HG03571 (cell line): ENCODE data around the gene GFM2.
"Not testable (repeated sequence)": the region's sequence is repeated elsewhere in the genome, so short reads cannot be mapped to it uniquely, and the experiment has no call there.

Experiments
- ATAC-seq: cut with Tn5 transposase; IDR thresholded peaks from one replicate; pipeline ENCODE4 v1.9.1; 2021; ENCODE audit not compliant: unreplicated experiment

GFM2 gene

DNA sequence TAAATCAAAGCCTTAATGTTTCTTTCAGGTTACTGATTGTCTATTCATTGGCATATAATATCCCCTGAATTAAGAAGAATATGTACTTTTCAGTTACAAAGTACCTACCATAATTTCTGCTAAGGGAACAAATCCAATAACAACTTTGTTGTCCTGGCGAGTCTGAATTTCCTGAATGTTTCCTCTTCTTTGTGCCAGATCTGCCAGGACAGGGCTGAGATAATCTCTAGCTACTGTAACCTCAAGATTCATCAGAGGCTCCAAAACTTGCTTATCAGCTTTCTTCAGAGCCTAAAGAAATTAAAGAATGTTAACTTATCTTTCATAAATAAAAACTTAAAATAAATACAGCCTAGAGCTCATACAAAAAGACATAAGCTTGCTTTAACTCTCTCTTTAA, 44.6 kb downstream of the GFM2 start:
- ATAC-seq: no peak

DNA sequence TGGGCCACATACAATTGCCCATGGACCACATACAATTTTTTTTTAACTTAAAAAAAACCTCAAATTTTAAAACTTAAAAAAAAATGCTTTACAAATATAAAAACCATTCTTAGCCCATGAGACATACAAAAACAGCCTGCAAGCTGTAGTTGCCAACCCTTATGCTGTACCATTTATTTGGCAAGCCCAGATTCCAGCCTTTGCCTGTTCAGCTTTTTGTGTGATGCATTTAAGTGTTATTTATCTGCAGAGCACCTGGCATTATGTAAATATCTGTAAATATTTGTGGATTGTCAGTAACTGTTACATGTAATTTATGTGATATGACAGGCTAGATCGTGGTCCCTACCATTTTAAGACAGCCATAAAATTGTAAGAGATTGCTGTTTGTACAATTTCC, 49.3 kb downstream of the GFM2 start:
- no peak for ATAC-seq

DNA sequence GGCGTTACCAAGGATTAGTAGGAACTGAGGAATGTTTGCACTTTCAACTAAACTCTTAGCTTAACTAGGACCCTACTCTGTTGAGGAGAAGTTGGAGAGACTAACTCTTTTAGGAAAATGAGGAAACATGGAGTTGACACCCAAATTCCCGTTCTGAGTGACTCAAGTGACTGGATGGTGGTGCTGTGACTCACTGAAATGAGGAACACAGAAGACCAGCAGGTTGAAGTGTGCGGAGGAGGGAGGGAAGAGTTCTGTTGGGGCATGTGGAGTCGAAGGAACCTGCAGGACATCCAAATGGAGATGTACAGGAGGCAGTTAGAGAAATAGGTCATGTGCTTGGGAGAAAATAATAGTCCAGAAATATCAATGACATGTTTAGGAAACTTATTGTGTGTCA, 73.7 kb downstream of the GFM2 start:
- no peak for ATAC-seq

DNA sequence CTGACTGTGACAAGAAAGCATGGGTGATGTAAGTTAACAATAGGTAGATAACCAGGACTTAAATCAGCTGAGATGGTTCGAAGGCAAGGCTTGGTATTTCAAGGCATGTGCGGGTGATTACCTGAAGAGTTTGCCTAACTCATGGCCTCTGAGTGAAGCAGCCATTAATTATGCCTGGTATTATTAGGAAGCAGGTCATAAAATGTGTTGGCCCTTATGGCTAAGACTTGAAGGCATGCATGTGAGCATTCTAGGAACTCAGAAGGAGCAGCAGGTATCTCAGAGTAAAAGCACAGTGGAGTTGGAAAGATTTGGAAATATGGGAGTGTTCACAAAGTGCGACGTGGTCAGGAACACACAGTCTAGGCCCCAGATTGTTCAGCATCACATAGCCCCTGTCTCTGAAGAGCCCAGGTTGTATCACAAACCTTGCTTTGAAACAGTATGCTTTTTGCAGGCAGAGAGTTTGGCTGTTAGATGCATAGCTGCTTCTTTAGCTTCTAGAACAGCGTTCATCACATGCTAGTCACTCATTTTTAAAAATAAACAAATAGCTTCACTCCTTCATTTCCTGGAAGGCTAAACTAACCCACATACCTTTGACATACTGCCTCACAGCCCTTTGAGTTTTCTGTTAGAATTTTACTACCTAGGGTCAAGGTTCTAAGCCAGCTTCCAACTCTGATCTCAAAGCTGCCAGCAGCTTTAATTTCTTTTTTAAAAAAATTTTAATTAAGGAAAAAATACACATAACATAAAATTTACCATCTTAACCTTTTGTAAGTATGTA, 79.8 kb downstream of the GFM2 start:
- ATAC-seq: no peak

DNA sequence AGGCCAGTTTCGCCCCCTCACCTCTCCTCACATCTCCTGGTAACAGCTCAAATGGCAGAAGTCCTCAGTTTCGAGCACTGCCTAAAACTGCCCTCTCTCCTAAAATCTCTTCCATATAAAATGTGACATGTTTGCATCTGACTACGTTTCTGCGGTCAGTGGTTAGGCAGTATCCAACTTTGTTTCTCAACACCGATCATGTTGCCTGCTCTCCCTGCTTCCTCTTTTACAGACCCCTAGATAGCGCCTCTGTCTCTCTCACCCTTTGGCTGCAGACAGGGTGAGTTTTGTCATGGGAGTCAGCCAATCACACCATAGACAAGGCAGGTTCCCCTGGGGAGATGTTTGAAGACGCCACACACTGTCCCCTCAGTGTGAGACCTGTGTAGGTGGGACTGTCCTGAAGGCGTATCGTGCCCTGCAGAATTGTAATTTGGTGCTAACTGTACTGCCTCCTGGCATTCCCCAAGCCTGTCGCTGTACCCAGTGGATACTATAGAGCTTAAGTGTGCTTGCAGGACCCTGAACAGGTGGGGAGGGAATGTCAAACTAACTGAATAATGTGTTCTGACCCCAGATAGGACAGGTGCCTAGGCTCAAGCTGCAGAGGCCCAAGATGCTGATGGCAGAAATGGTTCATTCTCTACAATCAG, 80.8 kb downstream of the GFM2 start:
- peak; percentile 50 for ATAC-seq

DNA sequence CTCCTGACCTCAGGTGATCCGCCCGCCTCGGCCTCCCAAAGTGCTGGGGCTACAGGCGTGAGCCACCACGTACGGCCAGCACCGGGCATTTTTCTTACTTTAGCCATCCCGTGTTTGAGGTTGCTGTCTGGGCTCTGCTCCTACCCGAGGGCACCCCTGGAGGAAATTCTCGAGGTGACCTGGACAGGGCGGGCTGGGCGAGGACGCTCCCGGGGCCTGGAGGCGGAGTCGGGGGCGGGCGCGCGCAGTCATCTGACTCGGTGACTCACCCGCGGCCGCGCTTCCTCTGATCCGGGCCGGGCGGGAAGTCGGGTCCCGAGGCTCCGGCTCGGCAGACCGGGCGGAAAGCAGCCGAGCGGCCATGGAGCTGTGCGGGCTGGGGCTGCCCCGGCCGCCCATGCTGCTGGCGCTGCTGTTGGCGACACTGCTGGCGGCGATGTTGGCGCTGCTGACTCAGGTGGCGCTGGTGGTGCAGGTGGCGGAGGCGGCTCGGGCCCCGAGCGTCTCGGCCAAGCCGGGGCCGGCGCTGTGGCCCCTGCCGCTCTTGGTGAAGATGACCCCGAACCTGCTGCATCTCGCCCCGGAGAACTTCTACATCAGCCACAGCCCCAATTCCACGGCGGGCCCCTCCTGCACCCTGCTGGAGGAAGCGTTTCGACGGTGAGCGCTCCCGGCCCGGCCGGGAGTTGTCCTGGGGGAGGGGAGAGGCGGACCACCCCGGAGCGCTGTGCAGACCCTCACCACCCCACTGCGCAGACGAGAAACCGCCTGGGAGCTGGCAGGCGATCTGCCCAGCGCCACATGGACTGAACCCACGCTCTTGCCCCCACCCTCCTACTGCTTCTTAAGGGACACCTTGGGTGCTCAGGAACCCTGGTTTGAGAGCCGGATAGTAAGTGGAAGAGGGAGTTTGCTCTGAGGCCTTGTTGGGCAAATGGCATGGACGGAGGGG, 81.7 kb downstream of the GFM2 start, which contains the start of gene HEXB:
Gene HEXB (plus strand): TSS at position 334 of the 952 bp plus-strand sequence. CDS start 28 bp downstream, at position 362.
- peak; percentile 83 for ATAC-seq

DNA sequence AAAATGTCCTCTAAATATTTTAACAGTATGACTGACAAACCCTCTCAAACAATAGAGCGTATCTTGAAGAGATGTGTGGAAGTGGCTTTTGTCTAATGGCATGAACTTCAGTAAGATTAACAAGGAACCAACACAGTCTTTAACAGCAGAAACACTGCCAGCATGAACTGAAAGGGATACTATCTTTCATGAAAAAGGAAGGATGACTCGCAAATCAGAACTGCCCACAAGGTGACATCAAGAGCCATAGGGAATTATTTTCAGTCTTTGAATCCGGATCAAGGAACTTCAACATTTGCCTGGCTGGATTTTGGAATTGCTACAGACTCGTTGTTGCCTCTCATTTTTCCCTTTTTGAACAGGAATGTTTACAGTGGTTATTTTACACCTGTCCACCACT, 87.0 kb downstream of the GFM2 start:
- ATAC-seq: no peak

DNA sequence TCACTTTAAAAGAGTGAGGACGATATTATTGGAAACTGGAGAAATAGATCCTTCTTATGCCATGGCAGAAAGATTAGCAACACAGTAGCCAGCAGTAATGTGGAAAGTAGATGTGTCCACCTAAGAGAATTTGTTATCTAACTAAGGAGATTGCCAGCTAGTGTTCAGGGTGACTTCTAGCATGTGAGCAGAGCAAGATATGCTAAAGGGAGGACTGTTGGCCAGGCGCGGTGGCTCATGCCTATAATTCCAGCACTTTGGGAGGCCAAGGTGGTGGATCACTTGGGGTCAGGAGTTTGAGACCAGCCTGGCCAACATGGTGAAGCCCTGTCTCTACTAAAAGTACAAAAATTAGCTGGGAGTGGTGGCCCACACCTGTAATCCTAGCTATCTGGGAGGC, 87.6 kb downstream of the GFM2 start:
- not testable (repeated sequence) for ATAC-seq

DNA sequence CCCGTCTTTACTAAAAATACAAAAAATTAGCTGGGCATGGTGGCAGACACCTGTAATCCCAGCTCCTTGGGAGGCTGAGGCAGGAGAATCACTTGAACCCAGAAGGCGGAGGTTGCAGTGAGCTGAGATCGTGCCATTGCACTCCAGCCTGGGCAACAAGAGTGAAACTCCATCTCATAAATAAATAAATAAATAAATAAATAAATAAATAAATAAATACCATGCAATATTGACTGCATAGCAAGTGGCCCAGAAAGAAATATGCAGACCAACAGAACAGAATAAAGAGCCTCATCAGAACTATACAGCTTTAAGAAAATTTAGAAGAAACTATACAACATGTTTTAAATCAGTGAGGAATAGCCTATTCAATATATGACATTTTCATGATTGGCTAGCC, 88.8 kb downstream of the GFM2 start:
- ATAC-seq: not testable (repeated sequence)

DNA sequence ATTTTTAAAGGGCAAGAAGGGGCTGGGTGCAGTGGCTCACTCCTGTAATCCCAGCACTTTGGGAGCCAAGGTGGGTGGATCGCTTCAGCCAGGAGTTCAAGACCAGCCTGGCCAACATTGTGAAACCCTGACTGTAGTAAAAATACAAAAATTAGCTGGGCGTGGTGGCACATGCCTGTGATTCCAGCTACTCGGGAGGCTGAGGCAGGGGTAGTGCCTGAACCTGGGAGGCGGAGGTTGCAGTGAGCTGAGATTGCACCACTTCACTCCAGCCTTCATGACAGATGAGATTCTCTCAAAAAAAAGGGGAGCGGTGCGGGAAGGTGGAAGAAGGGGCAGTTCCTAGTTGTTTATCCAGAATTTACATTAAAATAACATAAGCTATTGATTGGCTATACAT, 90.5 kb downstream of the GFM2 start:
- ATAC-seq: not testable (repeated sequence)

DNA sequence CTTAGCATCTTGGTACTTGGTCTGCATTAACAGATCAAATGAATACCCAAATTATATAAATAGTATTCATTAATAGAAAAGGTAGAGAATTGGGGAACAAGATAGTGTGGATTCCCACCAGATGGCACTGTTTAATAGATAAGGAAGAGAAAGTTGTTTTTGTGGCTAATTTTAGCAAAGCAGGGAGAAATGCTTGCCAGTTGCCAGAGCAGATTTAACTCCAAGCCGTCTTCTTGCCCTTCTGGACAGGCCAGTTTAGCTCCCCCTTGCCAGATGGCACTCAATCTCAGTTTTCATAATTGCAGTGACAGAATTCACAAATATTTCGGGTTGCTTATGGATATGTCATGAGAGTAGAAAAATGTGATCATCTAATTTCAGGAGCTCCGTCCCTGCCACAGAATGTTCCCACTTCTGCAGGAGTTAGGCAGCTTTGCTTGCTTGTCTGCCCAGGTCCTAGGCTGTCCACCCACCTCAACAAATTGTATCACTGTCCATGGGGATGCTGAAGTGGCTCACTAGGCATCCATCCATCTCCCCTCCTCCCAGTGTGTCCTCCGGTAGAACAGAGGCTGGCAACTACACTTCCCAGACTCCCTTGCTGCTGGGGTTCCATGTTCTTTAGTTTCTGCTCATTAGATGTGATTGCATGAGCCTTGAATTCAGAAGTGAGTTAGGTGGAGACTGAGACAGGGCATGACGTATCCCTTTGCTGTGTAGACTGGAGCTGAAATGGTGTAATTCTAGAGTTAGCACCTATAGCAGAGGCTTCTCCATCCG, 93.7 kb downstream of the GFM2 start:
- ATAC-seq: no peak

DNA sequence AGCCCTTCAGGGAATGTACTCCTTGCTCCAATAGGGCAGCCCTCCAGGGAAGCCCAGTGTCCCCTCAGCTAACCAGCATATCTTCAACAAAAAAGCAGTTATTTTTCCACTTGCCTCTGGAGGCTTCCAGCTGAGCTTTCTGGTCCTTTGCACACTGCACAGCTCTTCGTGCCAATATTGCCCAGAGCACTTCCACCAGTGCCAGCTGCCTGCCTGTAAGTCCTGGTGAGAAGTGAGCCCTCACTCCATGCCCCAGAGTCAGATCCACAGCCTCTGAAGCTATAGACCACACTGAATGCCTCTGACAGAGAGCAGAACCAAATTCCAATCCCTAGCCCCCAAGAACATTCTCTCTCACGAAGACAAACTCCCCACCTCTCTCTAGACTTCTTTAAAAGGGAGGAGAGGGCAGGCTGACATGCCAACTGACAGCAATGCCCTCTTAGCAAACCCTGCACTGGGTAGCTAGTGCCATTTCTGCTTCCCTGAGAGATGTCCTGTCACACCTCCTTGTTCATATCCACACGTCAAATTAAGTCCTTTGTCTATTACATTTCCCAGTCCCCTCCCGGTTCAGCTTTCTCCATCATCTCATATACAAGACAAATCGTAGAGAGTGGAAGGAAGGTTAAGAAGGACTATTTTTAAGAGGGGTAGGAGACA, 94.6 kb downstream of the GFM2 start:
- no peak for ATAC-seq
